Lung (tissue), 12 donors: ENCODE measurements around the gene KLHDC7B. TPM values are rescaled to one million over a fixed set of nuclear protein-coding genes. Genes with fewer than 3 reads are reported as not detected.
A peak's percentile ranks its signal among the peaks of the same experiment; 100 is the strongest.

Experiments used
- ATAC-seq: fragments of 200-7000 bp; cut with Tn5 transposase; one replicate; pipeline ENCODE4 v1.9.1; 2020; ENCODE audit warnings: moderate number of reproducible peaks; ENCODE audit not compliant: insufficient read depth, low FRiP score
- DNase-seq, 3 donors: peaks; one replicate each; pipeline ENCODE4 v3.0.0-alpha.2; 2013 to 2017
- H3K27ac ChIP-seq, 2 donors: one replicate each; pipeline ENCODE4 v1.5.1; 2013; ENCODE audit warnings: mild to moderate bottlenecking in 2 of 2, moderate library complexity in 2 of 2, control low read depth in 1 of 2, inconsistent platforms in 1 of 2, low read depth in 1 of 2, low read length in 1 of 2
- H3K27me3 ChIP-seq, 3 donors: one replicate each; pipeline ENCODE4 v1.5.1; 2013; ENCODE audit warnings: low read length in 2 of 3; ENCODE audit not compliant: control insufficient read depth in 3 of 3, insufficient read depth in 3 of 3
- H3K36me3 ChIP-seq, 4 donors: one replicate each; pipeline ENCODE4 v1.5.1; 2013; ENCODE audit warnings: low read length in 4 of 4, mild to moderate bottlenecking in 1 of 4, moderate library complexity in 1 of 4; ENCODE audit not compliant: control insufficient read depth in 4 of 4, insufficient read depth in 4 of 4
- H3K4me1 ChIP-seq, 5 donors: one replicate each; pipeline ENCODE4 v1.5.1; 2013; ENCODE audit warnings: low read length in 5 of 5, mild to moderate bottlenecking in 2 of 5, moderate library complexity in 1 of 5; ENCODE audit not compliant: control insufficient read depth in 5 of 5, insufficient read depth in 5 of 5
- H3K4me3 ChIP-seq: one replicate; pipeline ENCODE4 v1.5.1; 2013; ENCODE audit warnings: mild to moderate bottlenecking, control low read depth, moderate library complexity
- H3K9ac ChIP-seq, 2 donors: one replicate each; pipeline ENCODE4 v1.5.1; 2013; ENCODE audit warnings: low read length in 2 of 2, control low read depth in 1 of 2; ENCODE audit not compliant: insufficient read depth in 1 of 2
- H3K9me3 ChIP-seq, 4 donors: one replicate each; pipeline ENCODE4 v1.5.1; 2013; ENCODE audit warnings: low read length in 3 of 4, mild to moderate bottlenecking in 1 of 4, moderate library complexity in 1 of 4; ENCODE audit not compliant: control insufficient read depth in 4 of 4, insufficient read depth in 3 of 4
- WGBS, 2 donors: extraction: QIAGEN DNeasy Blood & Tissue Kit; methylation state at CpG; one replicate each; pipeline ENCODE4 v1.1.7; 2013; 5-methylcytosine and 5-hydroxymethylcytosine counted together
- polyA plus RNA-seq, 2 donors: library from polyadenylated mRNA; stranded (reverse); fragments of 200-250 nt; gene quantifications; one replicate each; pipeline ENCODE4 v1.2.1, GENCODE V29; 2013
- total RNA-seq, 2 donors: library from RNA; depleted of rRNA in 1 of 2; stranded (reverse); fragments of >200 nt in 1 of 2; gene quantifications; one replicate each; pipeline ENCODE4 v1.2.1, GENCODE V29; 2014 to 2021
- TF ChIP-seq, protein P1 (sequence below): IDR thresholded peaks from 2 replicates; pipeline ENCODE4 v1.5.1; 2012; ENCODE audit warnings: mild to moderate bottlenecking; ENCODE audit errors: control extremely low read depth, extremely low read depth
- donor health status: control.
- donor health status: control.
- donor health status: Bipolar disorder and iron deficiency.
- donor health status: healthy.
- donor health status: DM: yes; HTN: yes; CAD: no.

KLHDC7B gene
- total and polyA plus RNA-seq, 4 donors, result 0.39 to 1.6 (median 0.95) TPM

DNA sequence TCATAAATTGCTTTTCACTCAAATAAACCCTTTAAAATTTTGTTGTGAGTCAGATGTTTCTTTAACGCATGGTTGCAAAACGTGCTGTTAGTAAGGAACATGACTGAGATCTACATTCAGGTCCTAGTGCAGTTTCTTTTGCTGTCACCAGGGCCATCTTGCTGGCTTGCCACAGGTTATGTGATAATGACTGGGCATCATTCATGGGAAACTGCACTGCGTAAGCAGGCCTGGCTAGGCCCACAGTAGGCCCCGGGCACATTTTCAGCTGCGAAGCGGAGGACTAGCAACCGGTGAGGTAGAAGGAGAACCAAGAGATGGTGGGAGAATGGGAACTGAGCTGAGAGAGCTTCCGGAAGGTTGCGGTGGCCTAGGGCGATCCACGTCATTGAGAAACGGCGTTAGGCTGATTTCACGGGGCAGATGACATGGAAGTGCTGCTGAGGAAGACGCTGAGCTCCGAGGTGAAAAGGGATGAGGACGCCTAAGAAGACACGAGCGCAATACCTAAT lies 3.2 kb upstream of the KLHDC7B start:
- no peak overlapping the region for H3K9ac ChIP-seq
- WGBS, 2 donors, result 39 to 76% methylated on average over 19 of the region's 19 CpGs
- no peaks in the 10 kb centered on the region for H3K36me3 ChIP-seq
- H3K27me3 ChIP-seq, result peaks cover 0 to 22% (median 21%) of the 10 kb centered on the region in 3 donors
- ATAC-seq, result peak; percentile 2
- TF ChIP-seq, protein P1, sequence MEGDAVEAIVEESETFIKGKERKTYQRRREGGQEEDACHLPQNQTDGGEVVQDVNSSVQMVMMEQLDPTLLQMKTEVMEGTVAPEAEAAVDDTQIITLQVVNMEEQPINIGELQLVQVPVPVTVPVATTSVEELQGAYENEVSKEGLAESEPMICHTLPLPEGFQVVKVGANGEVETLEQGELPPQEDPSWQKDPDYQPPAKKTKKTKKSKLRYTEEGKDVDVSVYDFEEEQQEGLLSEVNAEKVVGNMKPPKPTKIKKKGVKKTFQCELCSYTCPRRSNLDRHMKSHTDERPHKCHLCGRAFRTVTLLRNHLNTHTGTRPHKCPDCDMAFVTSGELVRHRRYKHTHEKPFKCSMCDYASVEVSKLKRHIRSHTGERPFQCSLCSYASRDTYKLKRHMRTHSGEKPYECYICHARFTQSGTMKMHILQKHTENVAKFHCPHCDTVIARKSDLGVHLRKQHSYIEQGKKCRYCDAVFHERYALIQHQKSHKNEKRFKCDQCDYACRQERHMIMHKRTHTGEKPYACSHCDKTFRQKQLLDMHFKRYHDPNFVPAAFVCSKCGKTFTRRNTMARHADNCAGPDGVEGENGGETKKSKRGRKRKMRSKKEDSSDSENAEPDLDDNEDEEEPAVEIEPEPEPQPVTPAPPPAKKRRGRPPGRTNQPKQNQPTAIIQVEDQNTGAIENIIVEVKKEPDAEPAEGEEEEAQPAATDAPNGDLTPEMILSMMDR, result no peak
- H3K4me1 ChIP-seq, result peaks cover 0 to 14% (median 2%) of the 10 kb centered on the region in 5 donors
- no peaks in the 10 kb centered on the region for H3K9me3 ChIP-seq
- peak overlapping the region in 1 of 2 donors; percentile 48 for H3K27ac ChIP-seq
- no peak overlapping the region for H3K4me3 ChIP-seq
- DNase-seq, result no peak

DNA sequence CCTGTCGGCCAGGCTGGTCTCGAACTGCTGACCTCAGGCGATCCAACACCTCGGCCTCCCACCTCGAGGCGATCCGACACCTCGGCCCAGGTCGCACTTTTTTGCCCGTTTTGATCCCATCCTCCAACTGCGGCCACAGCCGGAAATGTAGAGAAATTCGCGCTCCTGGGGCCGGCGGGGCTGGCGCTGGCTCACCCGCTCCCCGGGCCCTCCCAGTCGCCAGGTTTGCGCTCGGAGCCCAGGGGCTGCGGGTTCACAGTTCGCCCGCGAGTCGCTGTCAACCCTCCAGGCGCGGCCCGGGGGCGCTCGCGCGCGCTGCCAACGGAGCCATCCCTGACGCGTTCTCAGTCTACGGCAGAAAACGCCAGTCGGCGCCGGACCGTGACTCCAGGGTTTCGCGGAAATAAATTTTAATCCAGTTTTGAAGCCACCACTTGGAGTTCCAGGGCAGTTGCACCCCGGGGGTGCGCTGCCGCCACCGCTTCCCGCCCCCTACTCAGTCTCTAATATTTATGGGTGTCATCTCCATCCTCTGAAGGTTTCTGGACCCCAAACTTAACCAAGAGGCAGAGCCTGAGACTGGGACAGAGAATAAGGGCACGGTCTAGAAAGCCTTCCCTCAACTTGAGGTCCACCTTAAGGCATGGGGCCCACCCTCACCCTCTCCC lies 1.5 kb upstream of the KLHDC7B start:
- H3K9ac ChIP-seq, result no peak overlapping the region
- peaks cover 4 to 32% (median 22%) of the 10 kb centered on the region in 3 donors for H3K27me3 ChIP-seq
- peak overlapping the region in 1 of 2 donors; percentile 78 for H3K27ac ChIP-seq

DNA sequence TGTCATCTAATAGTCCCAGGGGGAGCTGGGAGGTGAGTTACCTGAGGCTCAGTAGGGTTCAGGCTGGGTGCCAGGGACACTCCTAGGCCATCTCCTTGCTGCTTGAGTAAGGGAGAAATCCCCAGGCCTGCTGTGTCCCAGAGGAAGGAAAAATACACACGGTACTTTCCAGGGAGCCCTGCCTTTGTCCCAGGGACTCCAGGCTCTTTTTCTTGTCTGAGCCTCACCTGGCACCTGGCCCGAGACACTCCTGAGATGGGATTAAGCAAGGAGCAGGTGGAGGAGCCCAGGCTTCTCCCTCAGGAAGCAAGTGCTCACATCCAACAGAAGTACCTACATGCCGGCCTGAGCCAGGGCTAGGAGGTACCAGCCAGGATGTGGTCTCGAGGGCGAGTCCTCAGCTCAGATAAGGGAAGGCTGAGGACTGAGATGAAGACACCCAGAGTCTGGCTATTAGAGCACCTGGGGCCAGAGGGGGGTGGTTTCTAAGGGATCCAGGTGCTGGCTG lies 899 bp upstream of the KLHDC7B start:
- H3K27ac ChIP-seq, result peak overlapping the region in 1 of 2 donors; percentile 78
- no peak for ATAC-seq
- TF ChIP-seq, protein P1, result no peak

More for the DNA sequence above, 1.5 kb upstream of the KLHDC7B start:
- Histone ChIP-seq H3K4me1 (peaks cover 0 to 20% (median 2%) of the 10 kb centered on the region in 5 donors), H3K36me3 (no peaks in the 10 kb centered on the region), H3K9me3 (no peaks in the 10 kb centered on the region), H3K4me3 (no peak overlapping the region)
- DNase-seq (peak; percentile 62 to 81 (median 77)), ATAC-seq (no peak)
- WGBS, 2 donors, result 3 to 4% methylated on average over 52 of the region's 52 CpGs
- TF ChIP-seq, protein P1, result peak; percentile 50

More for the DNA sequence above, 899 bp upstream of the KLHDC7B start:
- H3K9ac ChIP-seq, result no peak overlapping the region
- 38 to 49% methylated on average over 5 of the region's 5 CpGs for WGBS, 2 donors
- H3K9me3 ChIP-seq, result no peaks in the 10 kb centered on the region
- no peaks in the 10 kb centered on the region for H3K36me3 ChIP-seq
- peaks cover 0 to 22% (median under 1%) of the 10 kb centered on the region in 5 donors for H3K4me1 ChIP-seq
- no peak for DNase-seq
- no peak overlapping the region for H3K4me3 ChIP-seq
- H3K27me3 ChIP-seq, result peaks cover 4 to 38% (median 25%) of the 10 kb centered on the region in 3 donors
